Body of pancreas (tissue), 4 donors: ENCODE data around the gene MOCS2.

Experiments used
- POLR2A ChIP-seq, 3 donors: fragments of 450-650 bp; IDR thresholded peaks; one replicate each; pipeline ENCODE4 v1.6.1; 2016; ENCODE audit warnings: antibody characterized with exemption in 3 of 3, mild to moderate bottlenecking in 2 of 3
- TF ChIP-seq, protein P1 (sequence below), 7 experiments: fragments of 450-650 bp in 4 of 7; fragments of 200-600 bp in 3 of 7; sonication (generic) in 3 of 7; IDR thresholded peaks; one replicate each; pipeline ENCODE4 v1.5.1; 2016 to 2019; ENCODE audit warnings: antibody characterized with exemption in 7 of 7

DNA sequence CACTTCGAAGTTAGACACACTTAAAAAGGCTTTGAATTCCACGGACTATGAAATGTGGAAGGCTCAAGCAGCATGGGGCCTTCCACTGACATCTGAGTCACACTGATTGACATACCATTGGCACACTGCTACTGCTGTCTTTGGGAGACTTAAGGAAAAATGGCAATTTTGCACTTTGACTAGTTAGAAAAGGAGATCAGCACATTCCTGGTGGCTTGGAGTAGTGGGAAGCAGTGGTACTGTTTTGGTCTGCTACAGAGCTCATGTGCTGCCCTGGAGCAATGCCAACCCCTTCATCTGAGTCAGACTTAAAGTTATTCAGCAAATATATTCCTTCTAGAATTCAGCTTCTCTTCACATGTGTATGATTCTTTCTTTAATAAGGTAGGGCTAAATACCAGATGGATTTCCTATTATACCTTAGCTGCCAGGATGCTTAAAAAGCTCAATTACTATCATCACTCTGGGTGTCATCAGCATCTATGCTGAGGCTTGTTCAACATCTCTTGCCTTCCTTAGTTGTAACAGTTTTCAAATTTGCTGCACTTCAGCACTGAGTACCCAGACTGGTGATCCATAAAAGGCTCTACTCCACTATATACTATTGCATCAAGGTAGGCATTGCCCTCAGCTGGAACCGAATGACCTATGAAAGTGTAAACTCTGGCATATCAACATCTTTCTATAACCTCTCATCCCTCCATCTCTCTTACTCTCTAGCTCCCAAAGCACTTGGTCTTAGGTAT lies 42.3 kb upstream of the MOCS2 start:
- TF ChIP-seq POLR2A (IDR thresholded peaks at IDR 0.05), result no peak
- TF ChIP-seq, protein P1, sequence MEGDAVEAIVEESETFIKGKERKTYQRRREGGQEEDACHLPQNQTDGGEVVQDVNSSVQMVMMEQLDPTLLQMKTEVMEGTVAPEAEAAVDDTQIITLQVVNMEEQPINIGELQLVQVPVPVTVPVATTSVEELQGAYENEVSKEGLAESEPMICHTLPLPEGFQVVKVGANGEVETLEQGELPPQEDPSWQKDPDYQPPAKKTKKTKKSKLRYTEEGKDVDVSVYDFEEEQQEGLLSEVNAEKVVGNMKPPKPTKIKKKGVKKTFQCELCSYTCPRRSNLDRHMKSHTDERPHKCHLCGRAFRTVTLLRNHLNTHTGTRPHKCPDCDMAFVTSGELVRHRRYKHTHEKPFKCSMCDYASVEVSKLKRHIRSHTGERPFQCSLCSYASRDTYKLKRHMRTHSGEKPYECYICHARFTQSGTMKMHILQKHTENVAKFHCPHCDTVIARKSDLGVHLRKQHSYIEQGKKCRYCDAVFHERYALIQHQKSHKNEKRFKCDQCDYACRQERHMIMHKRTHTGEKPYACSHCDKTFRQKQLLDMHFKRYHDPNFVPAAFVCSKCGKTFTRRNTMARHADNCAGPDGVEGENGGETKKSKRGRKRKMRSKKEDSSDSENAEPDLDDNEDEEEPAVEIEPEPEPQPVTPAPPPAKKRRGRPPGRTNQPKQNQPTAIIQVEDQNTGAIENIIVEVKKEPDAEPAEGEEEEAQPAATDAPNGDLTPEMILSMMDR (IDR thresholded peaks at IDR 0.05), result no peak
